ENCODE data around the gene TGM5.
"Not testable (repeated sequence)": the region's sequence is repeated elsewhere in the genome, so short reads cannot be mapped to it uniquely, and the experiment has no call there.

The TGM5 gene

GRCh38 chr15:43198992-43199391 is 67.7 kb downstream of the TGM5 start:
- no peak overlapping the region for H3K4me3 ChIP-seq (ENCODE audit: low read depth, low read length)

DNA sequence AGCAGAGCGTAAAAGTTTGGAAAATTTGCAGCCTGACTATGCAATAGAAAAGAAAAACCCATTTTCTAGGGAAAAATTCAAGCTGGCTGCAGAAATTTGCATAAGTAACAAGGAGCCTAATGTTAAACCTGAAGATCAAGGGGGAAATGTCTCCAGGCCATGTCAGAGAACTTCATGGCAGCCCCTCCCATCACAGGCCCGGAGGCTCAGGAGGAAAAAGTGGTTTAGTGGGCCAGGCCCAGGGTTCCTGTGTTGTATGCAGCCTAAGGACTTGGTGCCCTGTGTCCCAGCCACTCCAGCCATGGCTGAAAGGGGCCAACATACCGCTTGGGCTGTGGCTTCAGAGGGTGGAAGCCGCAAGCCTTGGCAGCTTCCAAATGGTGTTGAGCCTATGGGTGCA is 68.2 kb downstream of the TGM5 start:
- not testable (repeated sequence) for H3K4me3 ChIP-seq (ENCODE audit: low read depth, low read length)

GRCh38 chr15:43197773-43198172 is 69.0 kb downstream of the TGM5 start:
- not testable (repeated sequence) for H3K4me3 ChIP-seq (ENCODE audit: low read depth, low read length)

DNA sequence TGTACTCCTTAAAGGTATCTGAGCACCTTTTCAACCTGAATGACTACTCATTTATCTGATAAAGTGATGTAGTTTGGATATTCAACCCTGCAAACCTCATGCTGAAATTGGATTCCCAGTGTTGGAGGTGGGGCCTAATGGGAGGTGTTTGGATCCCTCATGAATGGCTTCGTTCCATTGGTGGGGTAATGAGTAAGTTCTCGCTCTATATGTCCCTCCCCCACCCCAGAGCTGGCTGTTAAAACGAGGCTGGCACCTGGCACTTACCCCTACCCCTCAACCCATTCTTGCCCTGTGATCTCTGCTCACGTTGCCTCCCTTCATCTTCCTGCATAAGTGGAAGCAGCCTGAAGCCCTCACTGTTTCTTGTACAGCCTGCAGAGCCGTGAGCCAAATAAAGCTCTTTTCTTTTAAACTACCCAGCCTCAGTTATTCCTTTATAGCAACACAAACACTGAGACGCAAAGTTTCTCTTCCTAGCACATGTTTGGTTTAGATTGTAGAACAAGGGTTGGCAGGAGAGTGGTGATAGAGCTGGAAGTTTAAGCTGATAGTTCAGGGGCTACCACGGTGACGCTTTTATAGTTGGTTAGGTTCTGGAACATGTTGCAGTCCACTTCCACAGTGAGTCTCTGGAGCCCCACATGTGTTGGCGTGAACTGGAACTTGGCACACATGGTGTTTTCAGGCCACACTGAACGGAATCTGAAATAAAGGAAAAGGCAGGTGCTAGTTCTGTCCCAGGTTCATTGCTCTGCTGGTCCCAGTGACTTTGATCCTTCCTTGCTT is 69.8 kb downstream of the TGM5 start:
- no peak overlapping the region for H3K4me3 ChIP-seq (ENCODE audit: low read depth, low read length)

GRCh38 chr15:43194795-43195194 is 71.9 kb downstream of the TGM5 start:
- H3K4me3 ChIP-seq (ENCODE audit: low read depth, low read length), result no peak overlapping the region

DNA sequence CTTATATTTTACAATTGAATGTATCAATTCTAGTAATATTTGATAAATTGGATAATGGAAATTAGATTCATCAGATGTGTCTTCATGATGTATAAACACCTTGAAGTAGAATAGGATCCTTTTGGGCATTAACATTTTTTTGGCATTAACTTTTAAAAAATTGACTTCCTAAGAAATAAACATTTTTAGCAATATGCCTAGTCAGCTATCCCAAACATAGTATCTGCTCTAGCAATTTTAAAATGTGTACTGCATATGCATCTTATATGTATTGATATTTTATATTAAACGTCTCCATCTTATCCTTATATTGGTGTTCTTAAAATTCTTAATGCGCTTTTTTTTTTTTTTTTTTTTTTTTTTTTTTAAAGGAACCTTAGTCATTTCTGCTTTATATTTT is 73.0 kb downstream of the TGM5 start:
- H3K4me3 ChIP-seq (ENCODE audit: low read depth, low read length), result no peak overlapping the region

DNA sequence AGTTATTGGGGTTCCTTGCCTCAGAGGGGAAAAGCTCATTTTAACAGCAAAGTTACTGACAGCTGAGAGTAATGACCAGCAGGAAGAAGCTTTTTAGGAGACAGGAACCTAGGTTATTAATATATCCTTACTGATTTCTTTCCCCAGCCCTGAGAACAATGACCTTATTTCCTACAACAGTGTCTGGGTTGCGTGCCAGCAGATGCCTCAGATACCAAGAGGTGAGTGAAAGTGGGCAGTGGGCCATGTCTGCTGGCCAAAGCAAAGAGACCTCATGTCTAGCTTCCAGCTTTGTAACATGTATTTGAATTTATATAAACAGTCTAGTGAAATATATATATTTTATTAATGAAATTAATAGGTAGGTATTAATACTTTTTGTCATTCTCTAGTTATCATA is 76.5 kb downstream of the TGM5 start:
- H3K4me3 ChIP-seq (ENCODE audit: low read depth, low read length), result no peak overlapping the region

DNA sequence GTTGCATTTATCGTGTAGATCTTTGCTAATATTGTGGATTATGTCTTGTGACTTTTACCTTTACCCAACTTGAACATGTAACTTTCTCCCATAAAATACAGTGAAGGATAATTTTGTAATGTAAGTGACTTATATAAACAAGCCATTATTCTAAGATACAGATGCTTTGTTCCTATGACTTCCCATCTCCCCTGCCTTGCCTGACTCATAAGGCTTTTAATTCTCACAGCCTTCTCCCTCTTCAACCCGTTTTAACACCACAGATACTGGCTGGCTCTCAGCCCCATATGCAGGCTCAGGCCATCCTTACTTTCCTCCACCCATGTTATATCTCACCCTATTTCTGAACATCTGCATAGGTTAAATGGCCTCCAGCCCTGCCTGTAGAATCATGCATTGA is 77.4 kb downstream of the TGM5 start:
- no peak overlapping the region for H3K4me3 ChIP-seq (ENCODE audit: low read depth, low read length)

DNA sequence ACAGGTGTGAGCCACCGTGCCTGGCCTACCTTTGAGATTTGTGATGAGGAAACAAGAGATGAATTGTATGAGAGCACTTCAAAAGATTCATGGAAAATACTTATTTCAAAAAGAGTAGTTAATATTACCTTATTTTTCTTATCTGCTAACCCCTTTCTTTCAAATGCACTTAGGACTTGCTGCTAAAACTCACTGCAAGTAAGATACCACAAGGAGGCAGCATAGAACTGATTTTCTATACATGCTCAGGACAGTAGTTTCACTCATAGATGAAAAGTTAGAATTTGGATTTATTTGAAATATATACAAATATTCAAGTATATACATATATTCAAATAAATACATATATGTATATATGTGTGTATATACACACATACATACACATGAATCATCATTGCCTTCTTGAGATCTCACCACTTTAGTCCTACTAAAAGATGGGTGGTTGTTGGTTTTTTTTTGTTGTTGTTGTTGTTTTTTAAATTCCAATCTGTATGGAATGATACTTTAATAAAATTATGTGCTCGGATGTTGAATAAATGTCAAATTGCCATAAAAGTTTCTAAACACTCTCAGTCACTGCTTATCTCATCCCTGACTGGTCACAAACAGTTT is 79.1 kb downstream of the TGM5 start:
- no peak overlapping the region for H3K4me3 ChIP-seq (ENCODE audit: low read depth, low read length)

GRCh38 chr15:43186003-43186353 is 80.8 kb downstream of the TGM5 start:
- peak overlapping the region; percentile 83 for H3K4me3 ChIP-seq (ENCODE audit: low read depth, low read length)

GRCh38 chr15:43185157-43186002 is 81.3 kb downstream of the TGM5 start, which contains the start of gene CCNDBP1:
Gene CCNDBP1 (plus strand): TSS chr15:43185403. CDS start chr15:43185499, 96 bp downstream.
- H3K4me3 ChIP-seq (ENCODE audit: low read depth, low read length), result peak within 1 kb of the TSS; percentile 83

DNA sequence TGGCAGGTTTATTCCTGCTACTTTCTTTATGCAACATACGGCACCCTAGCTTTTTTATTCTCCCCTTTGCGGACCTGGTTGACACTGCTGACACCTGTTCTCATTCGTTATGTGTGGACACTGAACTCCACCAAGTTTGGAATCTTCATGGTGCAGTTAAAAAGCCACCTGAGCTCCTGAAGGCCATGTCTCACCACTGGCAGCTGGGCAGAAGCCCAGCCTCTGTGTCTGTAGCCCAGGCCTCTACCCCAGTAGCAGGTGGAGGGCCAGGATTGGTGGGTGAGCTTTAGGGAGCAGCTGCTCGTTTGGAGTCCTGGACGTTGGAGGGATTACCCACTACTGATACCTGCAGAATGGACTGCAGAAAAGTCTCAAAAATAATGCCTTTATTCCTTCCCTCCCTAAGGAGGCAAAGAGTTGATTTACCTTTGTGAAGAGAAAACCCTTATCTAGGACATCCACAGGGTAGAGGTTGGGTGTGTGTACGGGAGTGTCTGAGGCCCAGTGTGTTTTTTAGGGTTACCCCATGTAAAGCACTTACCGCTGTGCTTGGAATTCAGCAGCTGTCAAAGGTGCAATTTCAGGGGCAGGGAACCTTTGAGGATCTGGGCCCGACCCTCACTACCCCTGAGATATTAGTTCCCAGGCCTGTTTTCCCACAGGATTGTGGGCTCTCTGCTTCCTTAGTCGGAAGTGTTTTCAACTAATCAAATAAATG is 82.2 kb downstream of the TGM5 start:
- no peak overlapping the region for H3K4me3 ChIP-seq (ENCODE audit: low read depth, low read length)

- H3K4me3 ChIP-seq (ENCODE audit: low read depth, low read length), result no peak overlapping the region
Observed at GRCh38 chr15:43183270-43183669, 83.5 kb downstream of the TGM5 start.

All from iPS-11a (cell line).